PFSK-1 (cell line): ENCODE measurements around the gene LAMTOR4.

Experiments
- FOXP2 ChIP-seq: optimal IDR thresholded peaks from 2 replicates; pipeline ENCODE3; 2011; ENCODE audit warnings: borderline replicate concordance, control low read depth, inconsistent platforms; ENCODE audit not compliant: insufficient read depth; ENCODE audit errors: extremely low read length, extremely low read depth
- POLR2AphosphoS5 ChIP-seq: IDR thresholded peaks from 2 replicates; pipeline ENCODE4 v1.6.1; 2012; ENCODE audit warnings: low read depth, mild to moderate bottlenecking, control low read depth, low read length, moderate library complexity
- SIN3A ChIP-seq: IDR thresholded peaks from 2 replicates; pipeline ENCODE4 v1.6.1; 2012; ENCODE audit warnings: mild to moderate bottlenecking, low read length, moderate library complexity, borderline replicate concordance; ENCODE audit not compliant: insufficient read depth
- TAF1 ChIP-seq: IDR thresholded peaks from 2 replicates; pipeline ENCODE4 v1.6.1; 2012; ENCODE audit warnings: low read length, control low read depth, borderline replicate concordance; ENCODE audit not compliant: insufficient read depth
- TF ChIP-seq, protein P1 (sequence below), 2 experiments: IDR thresholded peaks; 2 replicates each; pipeline versions ENCODE4 v1.6.1 to v1.8.0; 2011 to 2012; ENCODE audit warnings: low read depth in 2 of 2, low read length in 2 of 2, control low read depth in 1 of 2, inconsistent platforms in 1 of 2, mild to moderate bottlenecking in 1 of 2, moderate library complexity in 1 of 2; ENCODE audit not compliant: insufficient read depth in 1 of 2

LAMTOR4 gene

DNA sequence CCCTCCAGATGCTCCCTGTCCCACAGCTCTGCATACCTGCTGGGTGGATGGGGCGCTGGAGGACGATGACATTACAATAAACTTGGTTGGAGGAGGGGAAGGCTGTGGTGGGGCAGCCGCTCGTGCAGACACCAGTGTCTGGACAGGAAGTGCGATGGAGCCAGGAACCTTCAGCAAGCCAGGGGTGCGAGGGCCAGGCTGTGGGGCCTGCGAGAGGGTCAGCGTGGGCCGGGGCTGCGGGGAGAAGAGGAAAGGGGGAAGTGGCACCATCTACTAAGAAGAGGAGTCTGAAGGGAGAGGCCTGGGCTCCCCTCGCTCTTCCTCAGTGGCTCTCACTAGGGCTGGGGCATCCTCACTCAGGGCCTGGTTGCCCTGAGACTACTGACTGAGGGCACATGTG, 40.8 kb upstream of the LAMTOR4 start:
- TF ChIP-seq TAF1, result no peak
- no peak for TF ChIP-seq SIN3A
- no peak for TF ChIP-seq FOXP2
- no peak for TF ChIP-seq POLR2AphosphoS5
- TF ChIP-seq, protein P1, sequence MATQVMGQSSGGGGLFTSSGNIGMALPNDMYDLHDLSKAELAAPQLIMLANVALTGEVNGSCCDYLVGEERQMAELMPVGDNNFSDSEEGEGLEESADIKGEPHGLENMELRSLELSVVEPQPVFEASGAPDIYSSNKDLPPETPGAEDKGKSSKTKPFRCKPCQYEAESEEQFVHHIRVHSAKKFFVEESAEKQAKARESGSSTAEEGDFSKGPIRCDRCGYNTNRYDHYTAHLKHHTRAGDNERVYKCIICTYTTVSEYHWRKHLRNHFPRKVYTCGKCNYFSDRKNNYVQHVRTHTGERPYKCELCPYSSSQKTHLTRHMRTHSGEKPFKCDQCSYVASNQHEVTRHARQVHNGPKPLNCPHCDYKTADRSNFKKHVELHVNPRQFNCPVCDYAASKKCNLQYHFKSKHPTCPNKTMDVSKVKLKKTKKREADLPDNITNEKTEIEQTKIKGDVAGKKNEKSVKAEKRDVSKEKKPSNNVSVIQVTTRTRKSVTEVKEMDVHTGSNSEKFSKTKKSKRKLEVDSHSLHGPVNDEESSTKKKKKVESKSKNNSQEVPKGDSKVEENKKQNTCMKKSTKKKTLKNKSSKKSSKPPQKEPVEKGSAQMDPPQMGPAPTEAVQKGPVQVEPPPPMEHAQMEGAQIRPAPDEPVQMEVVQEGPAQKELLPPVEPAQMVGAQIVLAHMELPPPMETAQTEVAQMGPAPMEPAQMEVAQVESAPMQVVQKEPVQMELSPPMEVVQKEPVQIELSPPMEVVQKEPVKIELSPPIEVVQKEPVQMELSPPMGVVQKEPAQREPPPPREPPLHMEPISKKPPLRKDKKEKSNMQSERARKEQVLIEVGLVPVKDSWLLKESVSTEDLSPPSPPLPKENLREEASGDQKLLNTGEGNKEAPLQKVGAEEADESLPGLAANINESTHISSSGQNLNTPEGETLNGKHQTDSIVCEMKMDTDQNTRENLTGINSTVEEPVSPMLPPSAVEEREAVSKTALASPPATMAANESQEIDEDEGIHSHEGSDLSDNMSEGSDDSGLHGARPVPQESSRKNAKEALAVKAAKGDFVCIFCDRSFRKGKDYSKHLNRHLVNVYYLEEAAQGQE (IDR thresholded peaks at IDR 0.05; ENCODE audit: insufficient read depth in 1 of 2, low read depth in 2 of 2, low read length in 2 of 2), result no peak

DNA sequence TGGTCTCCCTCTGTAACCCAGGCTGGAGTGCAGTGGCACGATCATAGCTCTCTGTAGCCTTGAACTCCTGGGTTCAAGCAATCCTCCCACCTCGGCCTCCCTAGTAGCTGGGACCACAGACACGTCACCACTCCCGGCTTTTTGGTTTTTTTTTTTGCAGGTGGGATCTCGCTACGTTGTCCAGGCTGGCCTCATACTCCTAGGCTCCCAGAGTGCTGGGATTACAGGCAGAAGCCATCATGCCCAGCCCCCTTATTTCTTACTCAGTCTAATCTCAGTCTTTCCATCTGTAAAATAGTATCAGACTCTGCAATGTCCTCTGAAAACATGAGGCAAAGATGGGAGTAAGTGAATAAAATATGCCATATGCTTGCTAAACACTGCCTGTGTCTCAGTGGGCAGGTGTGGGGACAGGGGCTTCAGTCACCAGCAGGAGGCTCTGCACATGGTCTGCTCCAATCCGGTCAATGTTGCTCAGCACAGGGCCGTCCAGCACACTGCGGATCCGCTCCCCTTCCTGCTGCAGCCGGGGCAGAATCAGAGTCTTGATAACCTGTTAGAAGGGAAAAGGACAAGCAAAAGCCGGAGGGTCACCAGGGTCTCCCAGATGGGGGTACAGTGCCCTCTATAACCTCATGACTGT, 39.1 kb upstream of the LAMTOR4 start:
- TF ChIP-seq, protein P1 (IDR thresholded peaks at IDR 0.05; ENCODE audit: insufficient read depth in 1 of 2, low read depth in 2 of 2, low read length in 2 of 2), result no peak
- TF ChIP-seq TAF1 (no peak), SIN3A (no peak), FOXP2 (no peak), POLR2AphosphoS5 (no peak)

DNA sequence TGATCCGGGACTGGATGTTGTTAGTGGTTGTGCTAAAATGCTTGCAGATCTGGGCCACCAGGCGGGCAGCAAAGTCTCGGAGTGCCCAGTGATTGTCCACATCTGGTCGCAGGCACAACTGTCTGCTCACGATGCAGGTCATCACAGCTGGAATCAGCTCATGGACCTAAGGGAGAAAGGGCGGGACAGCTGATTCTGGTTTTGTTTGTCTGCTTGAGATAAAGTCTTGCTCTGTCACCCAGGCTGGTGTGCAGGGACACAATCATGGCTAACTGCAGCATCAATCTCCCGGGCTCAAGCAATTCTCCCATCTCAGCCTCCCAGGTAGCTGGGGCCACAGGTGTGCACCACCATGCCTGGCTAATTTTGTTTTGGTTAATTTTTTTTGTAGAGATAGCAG, 37.6 kb upstream of the LAMTOR4 start:
- TF ChIP-seq SIN3A (no peak), FOXP2 (no peak), TAF1 (no peak), POLR2AphosphoS5 (no peak)
- TF ChIP-seq, protein P1 (IDR thresholded peaks at IDR 0.05; ENCODE audit: insufficient read depth in 1 of 2, low read depth in 2 of 2, low read length in 2 of 2), result no peak

DNA sequence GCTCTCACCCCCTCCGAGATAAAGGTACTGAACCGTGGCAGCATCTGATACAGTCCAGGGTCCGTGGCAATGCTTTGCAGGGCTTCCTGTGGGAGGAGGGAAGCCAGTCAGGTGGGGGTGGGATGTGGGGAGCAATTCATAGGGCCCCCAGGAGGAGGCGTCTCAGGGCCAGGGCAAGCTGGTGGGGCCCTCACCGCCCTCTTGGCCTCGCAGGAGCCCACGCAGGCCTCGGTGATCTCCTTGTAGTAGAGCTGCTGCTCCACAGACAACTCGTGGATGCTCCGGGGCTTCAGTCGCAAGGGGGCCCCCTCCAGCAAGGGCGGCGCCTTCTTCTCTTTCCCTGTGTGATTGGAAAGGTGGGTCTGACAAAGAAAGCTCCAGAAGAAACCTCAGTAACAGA, 36.8 kb upstream of the LAMTOR4 start:
- TF ChIP-seq FOXP2 (no peak), POLR2AphosphoS5 (no peak), SIN3A (no peak), TAF1 (no peak)
- TF ChIP-seq, protein P1 (IDR thresholded peaks at IDR 0.05; ENCODE audit: insufficient read depth in 1 of 2, low read depth in 2 of 2, low read length in 2 of 2), result no peak

DNA sequence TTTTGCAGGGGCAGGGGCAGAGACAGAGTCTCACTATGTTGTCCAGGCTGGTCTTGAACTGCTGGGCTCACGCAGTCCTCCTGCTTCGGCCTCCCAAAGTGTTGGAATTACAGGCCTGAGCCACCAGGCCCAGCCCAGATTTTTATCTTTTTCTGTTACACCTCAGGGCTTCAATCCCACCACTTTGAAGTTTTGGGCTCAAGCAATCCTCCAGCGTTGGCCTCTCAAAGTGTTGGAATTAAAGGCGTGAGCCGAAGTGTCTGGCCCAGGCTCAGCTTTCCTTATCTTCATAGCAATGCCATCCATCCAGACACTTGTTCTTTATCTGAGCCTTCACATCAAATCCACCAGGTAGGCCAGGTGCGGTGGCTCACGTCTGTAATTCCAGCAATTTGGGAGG, 33.7 kb upstream of the LAMTOR4 start:
- TF ChIP-seq, protein P1 (IDR thresholded peaks at IDR 0.05; ENCODE audit: insufficient read depth in 1 of 2, low read depth in 2 of 2, low read length in 2 of 2), result no peak
- TF ChIP-seq POLR2AphosphoS5 (no peak), SIN3A (no peak), FOXP2 (no peak), TAF1 (no peak)
